MM.1S (cell line): ENCODE measurements around the gene GREB1.

ENCODE experiments used
- EZH2 ChIP-seq: fragments of 300-600 bp; sonication (generic); optimal IDR thresholded peaks from 2 replicates; pipeline ENCODE3; 2017; ENCODE audit warnings: low read depth, mild to moderate bottlenecking, antibody characterized with exemption, low read length, mixed read lengths
- EZH2phosphoT487 ChIP-seq: fragments of 300-600 bp; sonication (generic); IDR thresholded peaks from 2 replicates; pipeline ENCODE4 v1.6.1; 2018; ENCODE audit warnings: antibody characterized with exemption, low read length
- TF ChIP-seq, protein P1 (sequence below): fragments of 300-600 bp; sonication (generic); IDR thresholded peaks from 2 replicates; pipeline ENCODE4 v1.5.1; 2016; ENCODE audit warnings: antibody characterized with exemption, low read length, mixed read lengths

DNA sequence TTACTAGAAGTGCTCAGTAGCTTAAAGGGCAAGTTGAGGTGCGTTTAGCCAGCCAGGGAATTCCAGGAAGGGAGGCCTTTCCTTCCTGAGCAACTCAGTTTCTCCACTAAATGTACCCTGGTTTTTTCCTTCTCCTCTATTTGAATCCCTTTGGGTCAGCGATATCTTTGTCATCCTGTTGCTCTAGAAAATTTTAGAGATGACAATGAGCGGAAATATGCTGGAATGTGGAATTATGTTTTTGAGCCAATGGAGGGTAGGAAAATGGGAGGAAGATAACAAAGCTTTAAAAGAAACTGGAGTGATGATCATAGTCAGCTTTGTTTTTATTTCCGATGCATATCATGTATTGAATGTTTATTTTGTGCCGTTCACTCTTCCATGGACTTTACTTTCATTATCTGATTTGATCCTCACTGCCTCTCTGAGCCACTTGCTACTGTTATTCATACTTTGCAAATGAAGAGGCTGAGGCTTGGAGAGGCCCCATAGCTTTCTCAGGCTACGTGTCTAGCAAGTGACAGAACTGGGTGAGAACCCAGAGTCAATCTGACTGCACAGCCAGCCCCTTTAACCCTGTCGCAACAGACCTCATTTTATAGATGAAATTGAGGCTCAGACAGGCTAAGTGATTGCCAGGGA, 68.8 kb downstream of the GREB1 start:
- TF ChIP-seq, protein P1, sequence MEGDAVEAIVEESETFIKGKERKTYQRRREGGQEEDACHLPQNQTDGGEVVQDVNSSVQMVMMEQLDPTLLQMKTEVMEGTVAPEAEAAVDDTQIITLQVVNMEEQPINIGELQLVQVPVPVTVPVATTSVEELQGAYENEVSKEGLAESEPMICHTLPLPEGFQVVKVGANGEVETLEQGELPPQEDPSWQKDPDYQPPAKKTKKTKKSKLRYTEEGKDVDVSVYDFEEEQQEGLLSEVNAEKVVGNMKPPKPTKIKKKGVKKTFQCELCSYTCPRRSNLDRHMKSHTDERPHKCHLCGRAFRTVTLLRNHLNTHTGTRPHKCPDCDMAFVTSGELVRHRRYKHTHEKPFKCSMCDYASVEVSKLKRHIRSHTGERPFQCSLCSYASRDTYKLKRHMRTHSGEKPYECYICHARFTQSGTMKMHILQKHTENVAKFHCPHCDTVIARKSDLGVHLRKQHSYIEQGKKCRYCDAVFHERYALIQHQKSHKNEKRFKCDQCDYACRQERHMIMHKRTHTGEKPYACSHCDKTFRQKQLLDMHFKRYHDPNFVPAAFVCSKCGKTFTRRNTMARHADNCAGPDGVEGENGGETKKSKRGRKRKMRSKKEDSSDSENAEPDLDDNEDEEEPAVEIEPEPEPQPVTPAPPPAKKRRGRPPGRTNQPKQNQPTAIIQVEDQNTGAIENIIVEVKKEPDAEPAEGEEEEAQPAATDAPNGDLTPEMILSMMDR: no peak
- TF ChIP-seq EZH2 (no peak), EZH2phosphoT487 (no peak)
